ENCODE measurements around the gene CPT1B.
"Not testable (repeated sequence)": the region's sequence is repeated elsewhere in the genome, so short reads cannot be mapped to it uniquely, and the experiment has no call there.

CPT1B gene

DNA sequence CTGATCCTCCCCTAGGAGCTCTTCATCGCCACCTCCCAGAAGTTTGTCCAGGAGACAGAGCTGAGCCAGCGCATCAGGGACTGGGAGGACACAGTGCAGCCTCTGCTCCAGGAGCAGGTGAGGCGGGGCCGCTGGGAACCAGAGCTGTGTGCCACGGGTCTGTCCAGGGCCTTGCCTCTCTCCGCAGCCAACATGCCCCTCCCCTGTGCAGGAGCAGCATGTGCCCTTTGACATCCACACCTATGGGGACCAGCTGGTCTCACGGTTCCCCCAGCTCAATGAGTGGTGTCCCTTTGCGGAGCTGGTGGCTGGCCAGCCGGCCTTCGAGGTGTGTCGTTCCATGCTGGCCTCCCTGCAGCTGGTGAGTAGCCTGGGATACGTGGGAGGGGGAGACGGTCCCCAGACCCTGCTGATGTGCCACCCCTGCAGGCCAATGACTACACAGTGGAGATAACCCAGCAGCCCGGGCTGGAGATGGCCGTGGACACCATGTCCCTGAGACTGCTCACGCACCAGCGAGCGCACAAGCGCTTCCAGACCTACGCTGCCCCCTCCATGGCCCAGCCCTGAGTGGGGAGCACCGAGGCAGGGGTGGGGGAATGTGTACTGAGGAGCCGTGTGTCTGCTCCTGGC, 55.3 kb downstream of the CPT1B start:
- TF ChIP-seq, protein P1, sequence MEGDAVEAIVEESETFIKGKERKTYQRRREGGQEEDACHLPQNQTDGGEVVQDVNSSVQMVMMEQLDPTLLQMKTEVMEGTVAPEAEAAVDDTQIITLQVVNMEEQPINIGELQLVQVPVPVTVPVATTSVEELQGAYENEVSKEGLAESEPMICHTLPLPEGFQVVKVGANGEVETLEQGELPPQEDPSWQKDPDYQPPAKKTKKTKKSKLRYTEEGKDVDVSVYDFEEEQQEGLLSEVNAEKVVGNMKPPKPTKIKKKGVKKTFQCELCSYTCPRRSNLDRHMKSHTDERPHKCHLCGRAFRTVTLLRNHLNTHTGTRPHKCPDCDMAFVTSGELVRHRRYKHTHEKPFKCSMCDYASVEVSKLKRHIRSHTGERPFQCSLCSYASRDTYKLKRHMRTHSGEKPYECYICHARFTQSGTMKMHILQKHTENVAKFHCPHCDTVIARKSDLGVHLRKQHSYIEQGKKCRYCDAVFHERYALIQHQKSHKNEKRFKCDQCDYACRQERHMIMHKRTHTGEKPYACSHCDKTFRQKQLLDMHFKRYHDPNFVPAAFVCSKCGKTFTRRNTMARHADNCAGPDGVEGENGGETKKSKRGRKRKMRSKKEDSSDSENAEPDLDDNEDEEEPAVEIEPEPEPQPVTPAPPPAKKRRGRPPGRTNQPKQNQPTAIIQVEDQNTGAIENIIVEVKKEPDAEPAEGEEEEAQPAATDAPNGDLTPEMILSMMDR (IDR thresholded peaks at IDR 0.05; ENCODE audit: control insufficient read depth, extremely low read depth, insufficient read depth): no peak
- H3K4me3 ChIP-seq (ENCODE audit: low read depth, low read length): no peak overlapping the region
- DNase-seq (ENCODE audit: low read depth): no peak

GRCh38 chr22:50522208-50522805, 55.9 kb downstream of the CPT1B start:
- TF ChIP-seq, protein P1 (IDR thresholded peaks at IDR 0.05; ENCODE audit: control insufficient read depth, extremely low read depth, insufficient read depth): no peak
- no peak overlapping the region for H3K4me3 ChIP-seq (ENCODE audit: low read depth, low read length)

GRCh38 chr22:50521710-50522109, 56.5 kb downstream of the CPT1B start:
- TF ChIP-seq, protein P1 (IDR thresholded peaks at IDR 0.05; ENCODE audit: control insufficient read depth, extremely low read depth, insufficient read depth): no peak
- DNase-seq (ENCODE audit: low read depth): no peak

More at GRCh38 chr22:50522208-50522805, 55.9 kb downstream of the CPT1B start:
- DNase-seq (ENCODE audit: low read depth): no peak

GRCh38 chr22:50520826-50521453, 57.3 kb downstream of the CPT1B start:
- TF ChIP-seq, protein P1 (IDR thresholded peaks at IDR 0.05; ENCODE audit: control insufficient read depth, extremely low read depth, insufficient read depth): no peak
- DNase-seq (ENCODE audit: low read depth): no peak
- no peak overlapping the region for H3K4me3 ChIP-seq (ENCODE audit: low read depth, low read length)

More at GRCh38 chr22:50521710-50522109, 56.5 kb downstream of the CPT1B start:
- H3K4me3 ChIP-seq (ENCODE audit: low read depth, low read length): no peak overlapping the region

DNA sequence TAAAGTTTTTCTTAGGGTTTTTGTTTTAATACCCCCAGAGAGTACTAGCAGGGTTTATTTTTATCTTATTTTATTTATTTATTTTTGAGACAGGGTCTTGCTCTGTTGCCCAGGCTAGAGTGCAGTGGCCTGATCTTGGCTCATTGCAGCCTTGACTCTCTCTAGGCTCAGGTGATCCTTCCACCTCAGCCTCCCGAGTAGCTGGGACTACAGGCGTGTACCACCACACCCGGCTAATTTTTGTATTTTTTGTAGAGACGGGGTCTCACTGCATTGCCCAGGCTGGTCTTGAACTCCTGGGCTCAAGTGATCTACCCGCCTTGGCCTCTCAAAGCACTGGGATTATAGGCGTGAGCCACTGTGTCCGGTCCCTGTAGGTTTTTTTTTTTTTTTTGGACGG, 58.0 kb downstream of the CPT1B start:
- not testable (repeated sequence) for DNase-seq (ENCODE audit: low read depth); H3K4me3 ChIP-seq (ENCODE audit: low read depth, low read length)

DNA sequence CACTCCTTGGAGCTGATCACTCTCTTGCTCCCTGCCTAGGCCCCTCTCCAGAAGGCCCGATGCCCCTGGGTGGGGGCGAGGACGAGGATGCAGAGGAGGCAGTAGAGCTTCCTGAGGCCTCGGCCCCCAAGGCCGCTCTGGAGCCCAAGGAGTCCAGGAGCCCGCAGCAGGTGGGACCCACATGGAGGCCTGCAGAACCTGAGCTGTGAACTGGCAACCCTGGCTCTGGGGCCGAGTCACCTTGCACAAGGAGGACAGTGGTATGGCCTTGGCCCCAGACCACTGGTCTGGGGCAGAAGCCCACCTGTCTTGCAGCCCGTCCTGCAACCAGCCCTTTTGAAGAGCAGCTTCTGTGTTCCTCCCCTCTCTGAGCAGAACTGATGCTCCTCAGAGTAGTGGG, 59.1 kb downstream of the CPT1B start:
- DNase-seq (ENCODE audit: low read depth): no peak
- H3K4me3 ChIP-seq (ENCODE audit: low read depth, low read length): no peak overlapping the region
- TF ChIP-seq, protein P1 (IDR thresholded peaks at IDR 0.05; ENCODE audit: control insufficient read depth, extremely low read depth, insufficient read depth): no peak

Data from LNCaP clone FGC (cell line).